Measurements from ENCODE around the gene LLCFC1.
A peak's percentile ranks its signal among the peaks of the same experiment; 100 is the strongest.

The LLCFC1 gene

GRCh38 chr7:142939226-142939910 is at the start of gene LLCFC1:
LLCFC1 (plus strand) TSS chr7:142939484; CDS start chr7:142939622, 138 bp downstream.
- peak; percentile 28 for DNase-seq (ENCODE audit: low read depth, low spot score)

GRCh38 chr7:142889816-142890215 is 49.5 kb upstream of the LLCFC1 start:
- no peak for DNase-seq (ENCODE audit: low read depth, low spot score)

- DNase-seq (ENCODE audit: low read depth, low spot score): no peak
Observed at GRCh38 chr7:142890874-142891485, 48.3 kb upstream of the LLCFC1 start.

GRCh38 chr7:142891490-142892082 is 47.7 kb upstream of the LLCFC1 start:
- no peak for DNase-seq (ENCODE audit: low read depth, low spot score)

GRCh38 chr7:142892951-142893350 is 46.3 kb upstream of the LLCFC1 start:
- DNase-seq (ENCODE audit: low read depth, low spot score): no peak

GRCh38 chr7:142894112-142894984 is 44.9 kb upstream of the LLCFC1 start:
- DNase-seq (ENCODE audit: low read depth, low spot score): no peak

GRCh38 chr7:142894985-142895593 is 44.2 kb upstream of the LLCFC1 start:
- DNase-seq (ENCODE audit: low read depth, low spot score): no peak

- DNase-seq (ENCODE audit: low read depth, low spot score): no peak
Observed at GRCh38 chr7:142896151-142896550, 43.1 kb upstream of the LLCFC1 start.

GRCh38 chr7:142896741-142897379 is 42.4 kb upstream of the LLCFC1 start:
- DNase-seq (ENCODE audit: low read depth, low spot score): no peak

- DNase-seq (ENCODE audit: low read depth, low spot score): no peak
Observed at GRCh38 chr7:142897691-142898090, 41.6 kb upstream of the LLCFC1 start.

GRCh38 chr7:142898377-142899170 is 40.7 kb upstream of the LLCFC1 start:
- no peak for DNase-seq (ENCODE audit: low read depth, low spot score)

- DNase-seq (ENCODE audit: low read depth, low spot score): no peak
Observed at GRCh38 chr7:142899661-142900060, 39.6 kb upstream of the LLCFC1 start.

- DNase-seq (ENCODE audit: low read depth, low spot score): no peak
Observed at GRCh38 chr7:142901426-142902259, 37.6 kb upstream of the LLCFC1 start.

GRCh38 chr7:142904128-142904527 is 35.2 kb upstream of the LLCFC1 start:
- no peak for DNase-seq (ENCODE audit: low read depth, low spot score)

GRCh38 chr7:142905759-142906158 is 33.5 kb upstream of the LLCFC1 start:
- no peak for DNase-seq (ENCODE audit: low read depth, low spot score)

GRCh38 chr7:142906643-142907042 is 32.6 kb upstream of the LLCFC1 start:
- DNase-seq (ENCODE audit: low read depth, low spot score): no peak

GRCh38 chr7:142908290-142908689 is 31.0 kb upstream of the LLCFC1 start:
- DNase-seq (ENCODE audit: low read depth, low spot score): no peak

GRCh38 chr7:142908921-142909890 is 30.1 kb upstream of the LLCFC1 start:
- no peak for DNase-seq (ENCODE audit: low read depth, low spot score)
